ENCODE data around the gene STMN3.

The STMN3 gene

GRCh38 chr20:63687419-63688178, 34.4 kb upstream of the STMN3 start:
- no peak for TF ChIP-seq FOXP2 (optimal IDR thresholded peaks at IDR 0.05; ENCODE audit: borderline replicate concordance, extremely low read depth, extremely low read length, insufficient read depth)
- 0 out of 2 replicates have a peak, but pooled peaks have one; percentile 29 for TF ChIP-seq POLR2AphosphoS5 (IDR thresholded peaks at IDR 0.05; ENCODE audit: low read depth, low read length)

DNA sequence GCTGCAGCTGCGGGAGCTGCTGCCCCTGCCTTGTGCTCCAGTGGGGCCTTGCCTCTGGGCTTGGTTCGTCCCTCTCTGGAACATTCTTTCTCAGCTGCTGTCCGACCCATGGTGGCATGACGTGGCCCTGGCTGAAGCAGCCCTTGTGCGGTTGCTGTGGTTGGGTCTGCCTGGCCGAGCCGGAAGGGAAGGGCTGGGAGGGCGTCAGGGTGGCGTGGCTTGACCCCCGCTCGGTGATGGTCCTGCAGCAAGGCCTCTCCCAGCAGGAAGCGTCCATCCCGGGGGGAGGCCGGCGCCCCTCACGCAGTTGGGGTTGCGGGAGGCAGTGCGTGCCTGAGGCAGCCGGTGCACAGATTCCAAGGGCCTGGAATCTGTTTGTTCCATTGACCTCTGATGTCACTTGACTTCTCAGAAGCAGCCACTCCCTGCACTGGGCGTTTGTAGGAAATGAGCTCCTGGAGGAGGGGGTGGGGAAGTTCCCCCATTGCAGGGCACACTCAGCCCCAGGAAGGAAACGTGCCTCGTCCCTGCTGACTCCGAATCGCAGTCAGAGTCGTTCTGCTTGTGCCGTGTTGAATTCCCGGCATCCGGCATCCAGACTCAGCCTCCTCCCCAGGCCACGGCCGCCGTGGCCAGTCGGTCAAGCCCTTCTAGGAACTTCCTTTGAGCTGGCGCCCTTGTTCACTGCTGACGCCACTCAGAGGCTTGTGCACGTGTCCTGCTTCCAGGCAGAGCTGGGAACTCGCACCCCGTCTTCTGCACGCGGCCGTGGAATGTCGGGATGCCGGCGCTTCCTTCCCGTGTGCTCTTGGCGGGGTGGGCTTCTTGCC, 33.5 kb upstream of the STMN3 start:
- TF ChIP-seq TAF1 (IDR thresholded peaks at IDR 0.05; ENCODE audit: borderline replicate concordance, insufficient read depth, low read length): peak; percentile 86; the same call in 1 of the 2 replicates
- TF ChIP-seq, protein P1, sequence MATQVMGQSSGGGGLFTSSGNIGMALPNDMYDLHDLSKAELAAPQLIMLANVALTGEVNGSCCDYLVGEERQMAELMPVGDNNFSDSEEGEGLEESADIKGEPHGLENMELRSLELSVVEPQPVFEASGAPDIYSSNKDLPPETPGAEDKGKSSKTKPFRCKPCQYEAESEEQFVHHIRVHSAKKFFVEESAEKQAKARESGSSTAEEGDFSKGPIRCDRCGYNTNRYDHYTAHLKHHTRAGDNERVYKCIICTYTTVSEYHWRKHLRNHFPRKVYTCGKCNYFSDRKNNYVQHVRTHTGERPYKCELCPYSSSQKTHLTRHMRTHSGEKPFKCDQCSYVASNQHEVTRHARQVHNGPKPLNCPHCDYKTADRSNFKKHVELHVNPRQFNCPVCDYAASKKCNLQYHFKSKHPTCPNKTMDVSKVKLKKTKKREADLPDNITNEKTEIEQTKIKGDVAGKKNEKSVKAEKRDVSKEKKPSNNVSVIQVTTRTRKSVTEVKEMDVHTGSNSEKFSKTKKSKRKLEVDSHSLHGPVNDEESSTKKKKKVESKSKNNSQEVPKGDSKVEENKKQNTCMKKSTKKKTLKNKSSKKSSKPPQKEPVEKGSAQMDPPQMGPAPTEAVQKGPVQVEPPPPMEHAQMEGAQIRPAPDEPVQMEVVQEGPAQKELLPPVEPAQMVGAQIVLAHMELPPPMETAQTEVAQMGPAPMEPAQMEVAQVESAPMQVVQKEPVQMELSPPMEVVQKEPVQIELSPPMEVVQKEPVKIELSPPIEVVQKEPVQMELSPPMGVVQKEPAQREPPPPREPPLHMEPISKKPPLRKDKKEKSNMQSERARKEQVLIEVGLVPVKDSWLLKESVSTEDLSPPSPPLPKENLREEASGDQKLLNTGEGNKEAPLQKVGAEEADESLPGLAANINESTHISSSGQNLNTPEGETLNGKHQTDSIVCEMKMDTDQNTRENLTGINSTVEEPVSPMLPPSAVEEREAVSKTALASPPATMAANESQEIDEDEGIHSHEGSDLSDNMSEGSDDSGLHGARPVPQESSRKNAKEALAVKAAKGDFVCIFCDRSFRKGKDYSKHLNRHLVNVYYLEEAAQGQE (IDR thresholded peaks at IDR 0.05; ENCODE audit: insufficient read depth in 1 of 2, low read depth in 2 of 2, low read length in 2 of 2): peak; percentile 40 to 53; a peak in 2 of 4 replicates
- peak; percentile 64; the same call in 1 of the 2 replicates for TF ChIP-seq POLR2AphosphoS5 (IDR thresholded peaks at IDR 0.05; ENCODE audit: low read depth, low read length)
- peak; percentile 82; the same call in 1 of the 2 replicates for TF ChIP-seq SIN3A (IDR thresholded peaks at IDR 0.05; ENCODE audit: borderline replicate concordance, insufficient read depth, low read length)
- TF ChIP-seq FOXP2 (optimal IDR thresholded peaks at IDR 0.05; ENCODE audit: borderline replicate concordance, extremely low read depth, extremely low read length, insufficient read depth): no peak

- TF ChIP-seq, protein P1 (IDR thresholded peaks at IDR 0.05; ENCODE audit: insufficient read depth in 1 of 2, low read depth in 2 of 2, low read length in 2 of 2): no peak
- TF ChIP-seq SIN3A (IDR thresholded peaks at IDR 0.05; ENCODE audit: borderline replicate concordance, insufficient read depth, low read length): no peak
- TF ChIP-seq TAF1 (IDR thresholded peaks at IDR 0.05; ENCODE audit: borderline replicate concordance, insufficient read depth, low read length): no peak
- no peak for TF ChIP-seq FOXP2 (optimal IDR thresholded peaks at IDR 0.05; ENCODE audit: borderline replicate concordance, extremely low read depth, extremely low read length, insufficient read depth)
- TF ChIP-seq POLR2AphosphoS5 (IDR thresholded peaks at IDR 0.05; ENCODE audit: low read depth, low read length): no peak
These were observed 32.9 kb upstream of the STMN3 start for GRCh38 chr20:63686094-63686491.

DNA sequence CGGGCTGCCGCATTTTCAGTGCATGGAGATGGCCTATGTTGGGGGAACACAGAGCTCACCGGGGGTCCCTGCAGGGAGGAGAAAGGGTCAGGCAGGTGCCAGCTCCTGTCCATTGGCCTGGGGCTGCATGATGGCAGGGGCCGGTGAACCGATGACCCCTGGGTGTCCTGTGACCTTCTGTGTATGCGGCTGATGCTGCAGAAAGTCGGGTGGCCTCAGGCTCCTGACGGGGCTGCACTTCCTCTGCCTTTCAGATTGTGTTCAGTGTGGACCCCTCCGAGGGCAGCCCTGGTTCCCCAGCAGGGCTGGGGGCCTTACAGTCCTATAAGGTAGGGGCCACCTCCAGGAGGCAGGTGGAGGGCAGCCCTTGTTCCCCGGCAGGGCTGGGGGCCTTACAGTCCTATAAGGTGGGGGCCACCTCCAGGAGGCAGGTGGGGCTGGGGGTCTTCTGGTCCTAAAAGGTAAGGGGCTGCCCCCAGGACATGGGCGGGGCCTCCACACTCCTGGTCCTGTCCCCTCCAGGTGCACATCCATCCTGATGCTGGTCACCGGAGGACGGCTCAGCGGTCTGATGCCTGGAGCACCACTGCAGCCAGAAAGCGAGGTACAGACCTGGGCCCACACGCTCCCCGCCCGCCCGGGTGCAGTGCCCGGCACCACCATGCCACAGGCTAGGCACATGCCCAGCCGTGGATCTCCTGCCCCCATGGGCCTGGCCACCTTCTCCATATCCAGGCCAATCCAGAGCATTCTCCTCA, 32.2 kb upstream of the STMN3 start:
- no peak for TF ChIP-seq TAF1 (IDR thresholded peaks at IDR 0.05; ENCODE audit: borderline replicate concordance, insufficient read depth, low read length)
- TF ChIP-seq SIN3A (IDR thresholded peaks at IDR 0.05; ENCODE audit: borderline replicate concordance, insufficient read depth, low read length): no peak
- no peak for TF ChIP-seq FOXP2 (optimal IDR thresholded peaks at IDR 0.05; ENCODE audit: borderline replicate concordance, extremely low read depth, extremely low read length, insufficient read depth)
- no peak for TF ChIP-seq POLR2AphosphoS5 (IDR thresholded peaks at IDR 0.05; ENCODE audit: low read depth, low read length)
- TF ChIP-seq, protein P1 (IDR thresholded peaks at IDR 0.05; ENCODE audit: insufficient read depth in 1 of 2, low read depth in 2 of 2, low read length in 2 of 2): no peak

All from PFSK-1 (cell line).